ENCODE results near the gene STX12. TPM values are rescaled to one million over a fixed set of nuclear protein-coding genes. Genes with fewer than 3 reads are reported as not detected.

The STX12 gene
- total and polyA plus RNA-seq, 2 experiments from 2014 or later, result 6.1 to 9.0 TPM

DNA sequence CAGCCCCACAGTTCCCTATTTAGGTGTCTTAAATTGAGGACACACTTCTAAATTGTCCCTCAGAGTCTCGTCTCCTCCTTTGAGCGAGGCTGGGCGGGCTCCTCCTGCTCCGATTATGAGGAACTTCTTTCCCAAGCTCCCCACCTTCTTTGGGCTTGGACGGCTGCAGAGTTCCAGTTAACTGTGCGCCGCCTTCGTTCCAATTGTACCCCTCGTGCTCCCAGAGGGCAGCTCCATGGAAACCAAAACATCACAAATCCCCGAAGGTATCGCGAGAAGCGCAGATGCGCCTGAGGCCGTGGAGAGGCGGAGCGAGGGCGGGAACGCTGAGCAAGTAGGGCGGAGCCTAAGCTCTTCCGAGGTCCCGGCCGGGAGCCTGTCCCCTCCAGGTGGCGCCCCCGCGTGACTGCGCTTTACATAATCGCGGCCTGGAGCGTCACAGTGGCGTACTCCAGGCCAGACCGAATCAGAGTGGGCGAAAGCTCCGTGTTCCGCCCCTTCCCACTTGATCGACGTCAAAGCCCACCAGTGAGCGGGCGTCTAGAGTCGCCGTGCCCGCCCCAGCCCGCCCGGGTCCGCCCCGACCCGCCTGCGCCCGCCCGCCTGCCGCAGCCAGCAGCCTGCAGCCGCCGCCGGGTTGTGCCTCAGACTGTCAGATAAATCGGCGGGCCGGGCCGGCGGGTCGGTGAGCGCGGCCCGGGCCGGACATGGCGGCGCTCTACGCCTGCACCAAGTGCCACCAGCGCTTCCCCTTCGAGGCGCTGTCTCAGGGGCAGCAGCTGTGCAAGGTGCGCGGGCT is 47.4 kb upstream of the STX12 start, which contains the start of gene FAM76A:
Gene FAM76A, plus strand, starts transcription at position 588 of the 799 bp plus-strand sequence. Its CDS starts 120 bp downstream, at position 708.
- H3K4me2 ChIP-seq, result peak within 1 kb of the TSS; percentile 93
- peaks cover 17% of the 10 kb centered on the region; the same call in 1 of the 2 replicates for H3K4me1 ChIP-seq (ENCODE audit: insufficient read depth)
- H4K20me1 ChIP-seq (replicated peaks; ENCODE audit: insufficient read depth), result no peaks in the 10 kb centered on the region
- no peaks in the 10 kb centered on the region for H3K27me3 ChIP-seq (ENCODE audit: insufficient read depth)
- Mint-ChIP-seq H3K9me3 (no peaks in the 10 kb centered on the region), H3K4me3 (peak within 1 kb of the TSS; percentile 83), H3K27ac (peak within 1 kb of the TSS; percentile 98), H3K36me3 (ENCODE audit: low read depth) (peaks cover 3% of the 10 kb centered on the region; the same call in 1 of the 3 replicates), H3K4me1 (peaks cover 10% of the 10 kb centered on the region), H3K27me3 (ENCODE audit: insufficient read depth, low read depth, poor library complexity) (peaks cover 12% of the 10 kb centered on the region)
- DNase-seq (ENCODE audit: low spot score) (peak; percentile 100), ATAC-seq (peak; percentile 94)
- H3K79me2 ChIP-seq (replicated peaks; ENCODE audit: insufficient read depth), result 0 out of 2 replicates have a peak, but pooled peaks cover 6% of the 10 kb centered on the region
- H2AFZ ChIP-seq, result peak within 1 kb of the TSS; percentile 97
- no peaks in the 10 kb centered on the region for H3K9me2 ChIP-seq (ENCODE audit: insufficient read depth)
- no peaks in the 10 kb centered on the region for H3K36me3 ChIP-seq (ENCODE audit: insufficient read depth)
- TF ChIP-seq CTCF (conservative IDR thresholded peaks at IDR 0.05; ENCODE audit: low read depth in 2 of 2), result peak in 1 of 2 experiments; percentile 65; a peak in 2 of 4 replicates
- no peak for TF ChIP-seq ETS1 (IDR thresholded peaks at IDR 0.05)
- peak; percentile 96 for TF ChIP-seq CREB1 (CRISPR knock-in tag; IDR thresholded peaks at IDR 0.05; ENCODE audit: low read depth)
- TF ChIP-seq STAT1 (IDR thresholded peaks at IDR 0.05; ENCODE audit: unreplicated experiment), result no peak
- peak; percentile 58; the same call in 1 of the 2 replicates for TF ChIP-seq POLR2AphosphoS5 (IDR thresholded peaks at IDR 0.05; ENCODE audit: low read depth)
- TF ChIP-seq EZH2phosphoT487 (IDR thresholded peaks at IDR 0.05; ENCODE audit: unreplicated experiment), result no peak
- H3F3A ChIP-seq (replicated peaks; ENCODE audit: low read depth), result peaks cover 16% of the 10 kb centered on the region; the same call in 1 of the 2 replicates
- H3K4me3 ChIP-seq, result peak within 1 kb of the TSS; percentile 94
- peak within 1 kb of the TSS; percentile 89 for H3K27ac ChIP-seq (ENCODE audit: low read depth)

DNA sequence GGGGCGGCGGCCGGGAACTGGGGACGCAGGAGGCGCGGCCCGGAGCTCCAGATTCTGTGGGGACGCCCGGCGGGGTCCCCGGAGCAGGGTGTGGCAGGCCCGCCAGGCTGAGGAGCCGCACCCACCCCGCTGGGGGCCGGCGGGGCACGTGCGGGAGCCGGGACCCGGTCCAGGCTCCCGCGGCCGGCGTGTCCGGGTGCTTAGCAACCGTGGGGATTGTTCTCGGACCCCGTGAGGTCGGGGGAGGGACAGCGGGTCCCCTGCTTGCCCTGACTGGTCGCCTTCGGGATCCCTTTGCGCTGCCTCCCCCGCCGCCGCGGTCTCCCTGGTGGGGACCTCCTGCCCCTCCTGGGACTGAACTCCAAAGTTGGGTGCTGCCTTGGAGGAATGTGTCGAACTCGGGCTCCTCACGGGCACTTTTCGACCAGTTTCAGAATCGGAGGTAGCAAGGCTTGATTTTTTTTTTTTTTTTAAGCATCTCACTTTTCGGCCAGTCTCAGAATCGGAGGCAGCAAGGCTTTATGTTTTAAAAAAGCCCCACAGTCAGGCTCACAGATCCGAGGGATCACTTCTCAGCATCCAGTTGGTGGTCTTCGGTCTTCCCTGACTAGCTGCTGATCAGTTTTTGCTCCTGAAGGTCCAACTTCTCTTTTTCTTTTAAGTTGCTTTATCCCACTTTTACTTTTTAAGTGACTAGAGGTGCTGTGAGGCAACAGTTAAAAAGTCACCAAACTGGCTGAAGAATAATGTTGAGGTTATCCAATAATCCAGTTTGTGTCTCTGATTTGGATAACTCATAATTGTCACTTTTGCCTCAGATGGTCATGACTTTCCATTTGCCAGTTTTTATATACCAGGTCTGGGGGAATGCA is 46.6 kb upstream of the STX12 start:
- peaks cover 10% of the 10 kb centered on the region for H3K4me1 Mint-ChIP-seq
- Histone ChIP-seq H4K20me1 (replicated peaks; ENCODE audit: insufficient read depth) (no peaks in the 10 kb centered on the region), H3K4me1 (ENCODE audit: insufficient read depth) (peaks cover 17% of the 10 kb centered on the region; the same call in 1 of the 2 replicates), H3K27me3 (ENCODE audit: insufficient read depth) (no peaks in the 10 kb centered on the region), H3K4me2 (peak overlapping the region; percentile 93), H3F3A (replicated peaks; ENCODE audit: low read depth) (peaks cover 16% of the 10 kb centered on the region; the same call in 1 of the 2 replicates), H3K79me2 (replicated peaks; ENCODE audit: insufficient read depth) (0 out of 2 replicates have a peak, but pooled peaks cover 6% of the 10 kb centered on the region), H3K36me3 (ENCODE audit: insufficient read depth) (no peaks in the 10 kb centered on the region), H3K27ac (ENCODE audit: low read depth) (peak overlapping the region; percentile 86), H3K4me3 (peak overlapping the region; percentile 94), H3K9me2 (ENCODE audit: insufficient read depth) (no peaks in the 10 kb centered on the region), H2AFZ (peak overlapping the region; percentile 97)
- DNase-seq (ENCODE audit: low spot score) (peak; percentile 67), ATAC-seq (peak; percentile 37)
- peaks cover 3% of the 10 kb centered on the region; the same call in 1 of the 3 replicates for H3K36me3 Mint-ChIP-seq (ENCODE audit: low read depth)
- peaks cover 12% of the 10 kb centered on the region for H3K27me3 Mint-ChIP-seq (ENCODE audit: insufficient read depth, low read depth, poor library complexity)
- H3K4me3 Mint-ChIP-seq, result peak overlapping the region; percentile 83
- H3K27ac Mint-ChIP-seq, result no peak overlapping the region
- H3K9me3 Mint-ChIP-seq, result no peaks in the 10 kb centered on the region
- TF ChIP-seq ZNF331 (CRISPR knock-in tag; IDR thresholded peaks at IDR 0.05; ENCODE audit: low read depth), result no peak
- TF ChIP-seq NANOG (IDR thresholded peaks at IDR 0.05; ENCODE audit: borderline replicate concordance), result no peak
- TF ChIP-seq EZH2 (IDR thresholded peaks at IDR 0.05; ENCODE audit: low read depth, unreplicated experiment), result no peak
- no peak for TF ChIP-seq CREB1 (CRISPR knock-in tag; IDR thresholded peaks at IDR 0.05; ENCODE audit: low read depth)
- no peak for TF ChIP-seq JUNB (IDR thresholded peaks at IDR 0.05; ENCODE audit: unreplicated experiment)
- no peak for TF ChIP-seq CTCF (conservative IDR thresholded peaks at IDR 0.05; ENCODE audit: low read depth in 2 of 2)

Measured in GM23338 (cell line).